ENCODE measurements around the gene ZNF714. TPM values are rescaled to one million over a fixed set of nuclear protein-coding genes. Genes with fewer than 3 reads are reported as not detected.

The ZNF714 gene
- total and polyA plus RNA-seq, 10 of the 15 experiments (the other 5 are each of a cell fraction or from before 2014, with no cell fraction given): 4.9 to 13.2 (median 9.1) TPM

- TF ChIP-seq ZNF592 (IDR thresholded peaks at IDR 0.05) (no peak), SUPT20H (IDR thresholded peaks at IDR 0.05; ENCODE audit: borderline replicate concordance, control insufficient read depth, low read depth, low read length) (no peak)
Measured at GRCh38 chr19:21126078-21126477, 44.1 kb downstream of the ZNF714 start (continued).

DNA sequence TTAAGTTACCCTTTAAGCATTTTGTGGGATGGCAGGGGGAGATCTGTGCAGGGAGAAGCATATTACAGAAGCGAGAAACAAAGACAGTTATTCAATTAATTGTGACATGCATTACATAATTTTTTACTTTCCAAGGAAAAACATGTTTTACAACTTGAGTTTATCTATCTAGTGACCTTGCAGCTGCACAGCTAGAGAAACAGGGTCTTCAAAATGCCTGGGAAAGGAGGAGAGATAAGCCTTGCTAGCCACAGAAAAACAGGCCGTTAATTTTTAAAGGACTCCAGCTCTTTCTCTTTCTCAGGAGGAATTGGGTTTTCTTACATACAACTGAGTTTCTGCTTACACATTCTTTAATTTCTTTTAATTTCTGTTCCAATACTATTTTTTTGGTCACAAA, 45.0 kb downstream of the ZNF714 start:
- Histone ChIP-seq H3K27me3 (replicated peaks in 1 of 2; ENCODE audit: control insufficient read depth in 2 of 2, insufficient read depth in 2 of 2, low read length in 1 of 2) (no peaks in the 10 kb centered on the region), H3K9me3 (replicated peaks; ENCODE audit: control insufficient read depth, insufficient read depth, low read length) (no peaks in the 10 kb centered on the region), H2AFZ (ENCODE audit: control insufficient read depth, low read depth, low read length) (no peak overlapping the region), H3K36me3 (ENCODE audit: control insufficient read depth in 2 of 2, insufficient read depth in 2 of 2, low read length in 1 of 2) (no peaks in the 10 kb centered on the region), H4K20me1 (ENCODE audit: control insufficient read depth, insufficient read depth) (no peaks in the 10 kb centered on the region), H3K4me3 (no peak overlapping the region), H3K9ac (ENCODE audit: control insufficient read depth, insufficient read depth, low read length) (no peak overlapping the region), H3K4me1 (ENCODE audit: control insufficient read depth, insufficient read depth, low read length) (no peaks in the 10 kb centered on the region), H3K4me2 (ENCODE audit: control insufficient read depth, insufficient read depth) (no peak overlapping the region), H3K27ac (ENCODE audit: control insufficient read depth, insufficient read depth) (no peak overlapping the region), H3K79me2 (ENCODE audit: control insufficient read depth, insufficient read depth, low read length) (no peaks in the 10 kb centered on the region)
- TF ChIP-seq JUNB (IDR thresholded peaks at IDR 0.05): no peak
- TF ChIP-seq ZNF622 (IDR thresholded peaks at IDR 0.05): no peak
- no peak for TF ChIP-seq RUNX3 (IDR thresholded peaks at IDR 0.05; ENCODE audit: low read length)
- TF ChIP-seq, protein P1, sequence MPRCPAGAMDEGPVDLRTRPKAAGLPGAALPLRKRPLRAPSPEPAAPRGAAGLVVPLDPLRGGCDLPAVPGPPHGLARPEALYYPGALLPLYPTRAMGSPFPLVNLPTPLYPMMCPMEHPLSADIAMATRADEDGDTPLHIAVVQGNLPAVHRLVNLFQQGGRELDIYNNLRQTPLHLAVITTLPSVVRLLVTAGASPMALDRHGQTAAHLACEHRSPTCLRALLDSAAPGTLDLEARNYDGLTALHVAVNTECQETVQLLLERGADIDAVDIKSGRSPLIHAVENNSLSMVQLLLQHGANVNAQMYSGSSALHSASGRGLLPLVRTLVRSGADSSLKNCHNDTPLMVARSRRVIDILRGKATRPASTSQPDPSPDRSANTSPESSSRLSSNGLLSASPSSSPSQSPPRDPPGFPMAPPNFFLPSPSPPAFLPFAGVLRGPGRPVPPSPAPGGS (IDR thresholded peaks at IDR 0.05; ENCODE audit: borderline replicate concordance, insufficient read depth, low read depth, low read length, poor library complexity, severe bottlenecking): no peak
- no peak for TF ChIP-seq NBN (IDR thresholded peaks at IDR 0.05)
- TF ChIP-seq IKZF2 (IDR thresholded peaks at IDR 0.05): no peak
- no peak for TF ChIP-seq JUND (IDR thresholded peaks at IDR 0.05; ENCODE audit: low read depth, low read length)
- TF ChIP-seq DPF2 (IDR thresholded peaks at IDR 0.05): no peak
- no peak for TF ChIP-seq RBBP5 (conservative IDR thresholded peaks at IDR 0.05)
- no peak for TF ChIP-seq KLF5 (IDR thresholded peaks at IDR 0.05; ENCODE audit: partially characterized antibody)
- TF ChIP-seq CBX5 (IDR thresholded peaks at IDR 0.05; ENCODE audit: low read depth): no peak
- BruUV-seq (replicated peaks): no TSS peak
- ATAC-seq (no peak), FAIRE-seq (no peak), DNase-seq (ENCODE audit: low read depth, low spot score) (no peak)
- intact Hi-C loops (cut with micrococcal nuclease; ENCODE audit: unreplicated experiment): no loop called here
- ChIA-PET CTCF (no interaction called here), SMC1A (ENCODE audit: uncharacterized antibody, unreplicated experiment) (no interaction called here), POLR2A (no interaction called here), RAD21 (ENCODE audit: unreplicated experiment) (no interaction called here)
- 18% methylated on average over 2 of the region's 2 CpGs for WGBS (ENCODE audit: insufficient coverage, insufficient replicate concordance, low lambda C conversion rate, missing lambda C conversion rate)
- in situ Hi-C loops (cut with MboI): no loop called here
